ACC112 (cell line): ENCODE data around the gene PTPRJ.

Experiments
- H2AFZ ChIP-seq: fragments of 200-600 bp; sonication (generic); one replicate; pipeline ENCODE4 v1.6.0; 2017; ENCODE audit warnings: antibody characterized with exemption, low read length; ENCODE audit not compliant: unreplicated experiment
- H3K27ac ChIP-seq: fragments of 200-600 bp; sonication (generic); 2 replicates; pipeline ENCODE4 v1.5.1; 2014; ENCODE audit warnings: low read depth, mild to moderate bottlenecking, antibody characterized with exemption, low read length, moderate library complexity
- H3K27me3 ChIP-seq: fragments of 200-600 bp; sonication (generic); 2 replicates; pipeline ENCODE4 v1.6.1; 2014; ENCODE audit warnings: mild to moderate bottlenecking, antibody characterized with exemption, low read length, moderate library complexity, mixed read lengths; ENCODE audit not compliant: insufficient read depth
- H3K36me3 ChIP-seq: fragments of 200-600 bp; sonication (generic); 2 replicates; pipeline ENCODE4 v1.6.1; 2016; ENCODE audit warnings: mild to moderate bottlenecking, antibody characterized with exemption, low read length, moderate library complexity, mixed read lengths; ENCODE audit not compliant: insufficient read depth
- H3K4me1 ChIP-seq: fragments of 200-600 bp; sonication (generic); one replicate; pipeline ENCODE4 v1.6.1; 2016; ENCODE audit warnings: low read length, mixed read lengths; ENCODE audit not compliant: insufficient read depth, unreplicated experiment, control insufficient read depth
- H3K4me3 ChIP-seq: fragments of 200-600 bp; sonication (generic); 2 replicates; pipeline ENCODE4 v1.5.1; 2014; ENCODE audit warnings: mild to moderate bottlenecking, low read depth, low read length
- H3K79me2 ChIP-seq: fragments of 200-600 bp; sonication (generic); one replicate; pipeline ENCODE4 v1.6.0; 2016; ENCODE audit warnings: low read length; ENCODE audit not compliant: control insufficient read depth, unreplicated experiment, insufficient read depth

Gene PTPRJ

DNA sequence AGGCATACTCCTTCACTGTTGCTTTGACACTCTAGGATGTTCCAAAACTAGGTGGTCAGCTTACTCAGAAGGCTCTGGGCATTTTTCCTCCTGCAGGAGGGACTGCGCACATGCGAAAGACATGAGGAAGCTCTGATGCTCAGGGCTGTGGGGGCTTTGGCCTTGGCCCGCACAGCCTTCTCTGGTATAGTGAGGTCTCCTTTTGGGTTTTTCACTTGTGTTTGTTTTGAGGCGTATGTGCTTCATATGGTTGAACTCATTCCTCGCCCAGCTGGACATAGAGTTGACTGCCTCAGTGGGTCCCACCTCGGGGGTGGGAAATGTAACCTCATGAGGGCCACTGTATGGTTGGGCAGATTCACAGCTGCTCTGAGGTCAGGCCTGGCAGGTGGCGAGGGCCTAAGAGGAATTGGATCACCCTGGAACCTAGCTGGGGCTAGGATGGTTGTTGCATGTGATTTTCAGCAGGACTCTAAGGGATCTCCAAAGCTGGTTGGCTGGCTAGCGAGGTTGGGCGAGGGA lies 63.7 kb downstream of the PTPRJ start:
- H3K79me2 ChIP-seq, result peaks cover 3% of the 10 kb centered on the region
- H3K4me3 ChIP-seq, result no peak overlapping the region
- H3K27ac ChIP-seq, result no peak overlapping the region
- H2AFZ ChIP-seq, result no peak overlapping the region
- no peaks in the 10 kb centered on the region for H3K27me3 ChIP-seq
- no peaks in the 10 kb centered on the region for H3K36me3 ChIP-seq
- no peaks in the 10 kb centered on the region for H3K4me1 ChIP-seq

DNA sequence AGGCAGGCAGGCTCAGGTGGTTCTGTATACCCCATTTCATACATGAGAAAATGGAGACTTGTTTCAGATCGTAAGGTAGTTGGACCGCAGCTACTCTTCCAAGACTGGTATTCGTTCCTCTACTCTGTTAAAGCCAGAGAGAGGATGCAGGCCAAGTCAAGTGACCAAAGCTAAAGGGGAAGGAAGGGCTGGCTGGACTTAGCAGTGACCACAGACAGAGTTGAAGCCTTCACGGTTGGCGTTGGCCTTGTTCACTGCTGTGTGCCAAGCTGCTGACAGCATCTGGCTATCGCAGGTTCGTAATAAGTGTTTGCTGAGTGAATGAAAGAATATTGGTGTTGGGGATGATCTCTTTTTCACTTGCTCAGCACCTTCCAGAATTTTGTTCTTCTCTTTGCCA lies 64.2 kb downstream of the PTPRJ start:
- no peaks in the 10 kb centered on the region for H3K27me3 ChIP-seq
- H3K4me3 ChIP-seq, result no peak overlapping the region
- H3K79me2 ChIP-seq, result peaks cover 3% of the 10 kb centered on the region
- H3K36me3 ChIP-seq, result no peaks in the 10 kb centered on the region
- H3K4me1 ChIP-seq, result no peaks in the 10 kb centered on the region
- no peak overlapping the region for H3K27ac ChIP-seq
- no peak overlapping the region for H2AFZ ChIP-seq

DNA sequence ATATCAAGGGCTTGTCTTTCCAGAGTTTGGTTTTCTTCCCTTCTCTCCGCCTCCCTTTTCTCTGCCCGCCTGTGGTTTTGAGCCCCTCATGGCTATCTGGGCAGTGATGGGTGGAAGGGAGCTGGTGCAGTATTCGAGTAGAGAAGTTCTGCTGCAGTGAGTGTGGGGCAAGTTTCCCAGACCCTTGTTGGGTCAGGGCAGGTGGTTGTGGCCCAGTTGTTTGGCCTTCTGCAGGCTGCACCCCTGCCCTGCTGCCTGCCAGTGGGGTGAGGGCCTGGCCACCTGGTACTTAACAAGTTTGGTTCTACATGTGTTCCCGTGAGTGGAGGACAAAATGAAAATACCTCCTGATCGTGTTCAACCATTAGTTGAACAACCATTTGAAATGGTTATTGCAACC lies 65.2 kb downstream of the PTPRJ start:
- no peak overlapping the region for H2AFZ ChIP-seq
- H3K27me3 ChIP-seq, result no peaks in the 10 kb centered on the region
- no peak overlapping the region for H3K4me3 ChIP-seq
- no peak overlapping the region for H3K27ac ChIP-seq
- peaks cover 3% of the 10 kb centered on the region for H3K79me2 ChIP-seq
- H3K36me3 ChIP-seq, result no peaks in the 10 kb centered on the region
- H3K4me1 ChIP-seq, result no peaks in the 10 kb centered on the region

DNA sequence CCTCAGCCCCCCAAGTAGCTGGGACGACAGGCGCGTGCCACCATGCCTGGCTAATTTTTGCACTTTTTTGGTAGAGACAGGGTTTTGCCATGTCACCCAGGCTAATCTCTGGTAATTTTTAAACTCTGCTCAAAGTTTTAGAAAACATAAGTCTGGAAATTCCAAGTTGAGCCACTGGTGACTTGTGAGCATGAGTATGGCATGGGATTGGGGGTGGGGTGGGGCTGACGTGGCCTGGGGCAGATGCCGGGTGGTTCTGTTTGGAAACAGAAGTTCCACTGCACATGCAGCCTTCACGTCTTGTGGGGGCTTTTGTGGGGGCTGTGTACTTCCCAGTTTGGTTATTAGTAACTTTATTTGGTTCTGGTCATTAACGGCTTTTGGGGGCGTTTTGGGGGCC lies 67.3 kb downstream of the PTPRJ start:
- Histone ChIP-seq H3K27ac (no peak overlapping the region), H3K79me2 (peaks cover 3% of the 10 kb centered on the region), H3K27me3 (no peaks in the 10 kb centered on the region), H3K4me1 (peaks cover 9% of the 10 kb centered on the region), H3K36me3 (no peaks in the 10 kb centered on the region), H2AFZ (no peak overlapping the region), H3K4me3 (no peak overlapping the region)

DNA sequence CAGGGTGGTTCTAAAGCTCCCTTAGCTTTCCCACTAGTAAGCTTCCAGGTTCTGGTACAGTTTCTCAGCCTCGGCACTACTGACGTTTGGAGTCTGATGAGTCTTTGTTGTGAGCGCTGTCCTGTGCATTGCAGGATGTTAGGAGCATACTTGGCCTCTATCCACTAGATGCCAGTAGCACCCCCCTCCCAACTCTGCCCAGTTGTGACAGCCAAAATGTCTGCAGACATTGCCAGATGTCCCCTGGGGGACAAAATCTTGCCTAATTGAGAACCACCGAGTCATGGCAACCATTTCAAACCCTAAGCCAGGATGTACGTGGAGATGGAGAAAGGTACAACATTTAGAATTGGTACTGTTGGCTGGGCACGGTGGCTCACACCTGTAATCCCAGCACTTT lies 68.7 kb downstream of the PTPRJ start:
- no peak overlapping the region for H2AFZ ChIP-seq
- no peak overlapping the region for H3K27ac ChIP-seq
- H3K4me1 ChIP-seq, result peaks cover 9% of the 10 kb centered on the region
- no peaks in the 10 kb centered on the region for H3K36me3 ChIP-seq
- no peak overlapping the region for H3K4me3 ChIP-seq
- H3K27me3 ChIP-seq, result no peaks in the 10 kb centered on the region
- H3K79me2 ChIP-seq, result peaks cover 5% of the 10 kb centered on the region

DNA sequence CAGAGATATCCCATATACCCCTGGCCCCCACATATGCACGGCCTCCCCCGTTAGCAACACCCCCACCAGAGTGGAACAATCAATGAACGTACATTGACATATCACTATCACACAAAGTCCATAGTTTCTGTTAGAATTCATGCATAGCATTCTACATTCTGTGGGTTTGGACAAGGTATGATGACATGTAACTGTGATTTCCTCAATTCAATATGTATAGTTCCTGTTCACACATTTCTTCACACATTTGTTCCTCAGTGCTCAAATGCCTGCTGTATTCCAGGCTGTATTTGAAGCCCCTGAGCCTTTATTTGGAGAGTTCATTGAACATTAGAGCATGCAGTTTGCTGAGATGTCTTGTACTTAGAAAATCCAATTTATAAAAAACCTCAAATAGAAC lies 69.9 kb downstream of the PTPRJ start:
- Histone ChIP-seq H3K4me3 (no peak overlapping the region), H3K36me3 (no peaks in the 10 kb centered on the region), H2AFZ (no peak overlapping the region), H3K79me2 (peaks cover 2% of the 10 kb centered on the region), H3K4me1 (peaks cover 13% of the 10 kb centered on the region), H3K27ac (no peak overlapping the region), H3K27me3 (no peaks in the 10 kb centered on the region)

DNA sequence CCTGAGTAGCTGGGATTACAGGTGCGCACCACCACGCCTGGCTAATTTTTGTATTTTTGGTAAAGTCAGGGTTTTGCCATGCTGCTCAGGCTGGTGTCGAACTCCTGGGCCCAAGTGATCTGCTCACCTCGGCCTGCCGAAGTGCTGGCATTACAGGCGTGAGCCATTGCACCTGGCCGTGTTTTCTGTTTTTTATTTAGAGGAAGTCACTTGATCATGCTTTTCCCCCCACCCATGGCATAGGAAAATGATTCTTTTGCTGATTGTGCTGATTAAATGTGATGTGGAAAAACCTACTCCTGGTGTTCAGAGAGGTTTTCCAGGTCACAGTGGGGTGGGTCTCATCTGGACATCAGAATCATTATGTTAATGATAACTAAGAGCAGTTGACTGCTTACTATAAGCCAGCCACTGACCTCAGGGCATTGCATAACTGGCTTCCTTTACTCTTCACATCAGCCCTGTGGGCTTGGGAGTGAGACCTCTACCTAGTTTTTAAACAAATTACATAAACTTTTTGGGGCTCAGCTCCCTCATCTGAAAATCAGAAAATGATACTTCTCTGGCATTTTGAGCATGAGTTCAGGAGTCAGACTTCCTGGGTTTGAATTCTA lies 71.0 kb downstream of the PTPRJ start:
- H3K27me3 ChIP-seq, result no peaks in the 10 kb centered on the region
- H3K27ac ChIP-seq, result no peak overlapping the region
- H3K4me3 ChIP-seq, result no peak overlapping the region
- H3K36me3 ChIP-seq, result no peaks in the 10 kb centered on the region
- H2AFZ ChIP-seq, result no peak overlapping the region
- H3K79me2 ChIP-seq, result peaks cover 2% of the 10 kb centered on the region
- peaks cover 19% of the 10 kb centered on the region for H3K4me1 ChIP-seq

DNA sequence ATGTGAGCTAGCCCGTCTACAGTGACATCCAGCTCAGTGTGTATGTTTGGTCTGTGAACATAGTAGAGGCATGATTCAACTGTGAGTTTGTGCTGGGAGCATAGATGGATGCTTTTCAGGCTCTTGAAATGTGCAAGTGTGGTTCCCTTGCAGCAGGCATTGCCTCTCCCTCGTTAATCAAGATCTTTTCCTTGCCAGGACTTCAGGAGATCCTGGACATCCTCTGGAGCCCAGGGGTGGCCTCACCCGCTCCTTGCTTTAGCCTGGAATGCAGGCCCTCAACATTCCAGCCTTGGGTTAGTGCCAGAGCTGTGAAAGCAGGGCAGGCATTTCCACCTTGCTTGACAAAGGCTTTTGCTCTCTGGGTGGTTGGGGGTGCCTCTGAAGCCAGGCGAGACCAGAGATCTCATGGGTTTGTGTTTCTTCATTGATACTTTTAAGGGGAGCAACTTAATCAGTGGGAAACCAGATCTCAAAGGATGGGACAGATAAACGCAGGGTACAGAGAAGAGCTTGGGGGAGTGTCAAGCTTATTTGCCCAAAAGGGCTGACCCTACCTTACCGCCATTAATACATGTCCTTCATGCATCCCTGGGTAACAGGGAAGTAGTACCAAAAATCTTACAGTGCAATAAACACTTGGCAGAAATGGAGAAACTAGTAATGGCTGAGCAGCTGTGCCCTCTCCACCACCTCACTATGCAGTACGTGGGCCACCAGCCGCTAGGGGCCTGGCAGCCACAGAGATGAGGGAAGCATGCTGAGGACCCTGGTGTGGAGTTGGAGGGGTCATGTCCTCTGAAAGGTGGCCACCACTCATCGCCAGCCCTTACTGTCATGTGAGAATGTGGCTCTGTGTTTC lies 72.1 kb downstream of the PTPRJ start:
- no peaks in the 10 kb centered on the region for H3K36me3 ChIP-seq
- H3K79me2 ChIP-seq, result peaks cover 2% of the 10 kb centered on the region
- H3K27ac ChIP-seq, result no peak overlapping the region
- H2AFZ ChIP-seq, result no peak overlapping the region
- H3K4me1 ChIP-seq, result peaks cover 19% of the 10 kb centered on the region
- no peak overlapping the region for H3K4me3 ChIP-seq
- no peaks in the 10 kb centered on the region for H3K27me3 ChIP-seq

DNA sequence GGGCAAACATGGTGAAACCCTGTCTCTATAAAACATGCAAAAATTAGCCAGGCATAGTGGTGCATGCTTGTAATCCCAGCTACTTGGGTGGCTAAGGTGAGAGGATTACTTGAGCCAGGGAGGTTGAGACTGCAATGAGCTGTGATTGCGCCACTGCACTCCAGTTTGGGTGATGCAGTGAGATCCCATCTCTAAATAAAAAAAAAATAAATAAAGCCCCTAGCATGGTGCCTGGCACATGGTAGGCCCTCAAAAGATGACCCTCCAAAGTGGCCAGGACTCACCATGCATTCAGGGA lies 74.6 kb downstream of the PTPRJ start:
- H3K4me3 ChIP-seq, result no peak overlapping the region
- H3K79me2 ChIP-seq, result peaks cover 2% of the 10 kb centered on the region
- no peaks in the 10 kb centered on the region for H3K36me3 ChIP-seq
- no peak overlapping the region for H2AFZ ChIP-seq
- H3K27ac ChIP-seq, result no peak overlapping the region
- H3K4me1 ChIP-seq, result peaks cover 19% of the 10 kb centered on the region
- H3K27me3 ChIP-seq, result no peaks in the 10 kb centered on the region

DNA sequence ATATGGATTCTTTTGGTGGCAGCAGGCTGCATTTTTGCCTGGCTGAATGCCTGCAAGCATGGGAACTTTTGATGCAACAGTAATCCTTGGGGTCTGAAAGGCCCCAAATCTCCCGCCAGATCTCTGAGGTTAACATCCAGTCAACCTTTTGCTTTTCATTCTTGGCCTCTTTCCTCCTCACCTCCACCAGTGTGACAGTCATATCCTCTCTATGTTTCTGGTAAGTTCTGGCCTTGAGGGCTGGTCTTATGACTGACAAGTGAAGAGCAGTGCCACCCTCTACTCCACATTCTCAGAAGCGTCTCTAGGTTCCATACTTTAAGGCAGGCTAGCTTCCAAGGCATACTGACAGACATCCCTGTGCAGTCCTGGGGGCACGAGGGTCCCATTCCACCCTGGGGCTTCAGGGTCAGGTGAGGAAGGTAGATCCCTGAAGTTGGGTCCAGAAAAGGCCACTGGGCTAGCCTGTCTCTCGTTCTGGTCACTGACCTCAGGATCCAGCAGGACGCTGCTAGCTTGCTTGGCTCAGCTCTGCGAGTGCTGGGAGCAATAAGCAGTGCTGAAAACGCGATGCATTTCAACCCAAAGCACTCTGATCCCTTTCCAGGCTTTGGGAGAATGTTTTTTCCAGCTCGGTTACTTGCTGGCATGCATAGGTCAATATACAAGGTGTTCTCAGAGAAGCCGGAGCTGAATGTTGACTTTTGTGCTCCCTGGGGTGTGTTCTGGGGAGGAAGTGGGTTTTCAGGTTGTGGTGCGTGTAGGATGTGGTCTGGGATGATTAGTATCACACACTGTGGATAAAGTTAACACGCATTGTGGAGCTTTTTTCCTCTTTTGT lies 75.2 kb downstream of the PTPRJ start:
- Histone ChIP-seq H2AFZ (no peak overlapping the region), H3K36me3 (no peaks in the 10 kb centered on the region), H3K27ac (no peak overlapping the region), H3K4me1 (peaks cover 19% of the 10 kb centered on the region), H3K79me2 (peaks cover 4% of the 10 kb centered on the region), H3K27me3 (no peaks in the 10 kb centered on the region), H3K4me3 (no peak overlapping the region)
